ENCODE results near the gene APLNR.

- no peak for TF ChIP-seq POLR2A (IDR thresholded peaks at IDR 0.05; ENCODE audit: low read depth, low read length)
- TF ChIP-seq TAF1 (IDR thresholded peaks at IDR 0.05; ENCODE audit: low read depth, low read length) = no peak
- TF ChIP-seq POLR2AphosphoS5 (IDR thresholded peaks at IDR 0.05; ENCODE audit: low read depth, low read length) = no peak
- no peak for TF ChIP-seq PAX5 (IDR thresholded peaks at IDR 0.05; ENCODE audit: insufficient read depth, low read length, severe bottlenecking)
These were observed 23.0 kb downstream of the APLNR start for GRCh38 chr11:57214098-57214417.

Measured in GM12891 (cell line).